Esophagus muscularis mucosa (tissue), 3 donors: ENCODE measurements around the gene SALL1.

Experiments used
- CTCF ChIP-seq, 3 experiments: fragments of 200-600 bp in 2 of 3; fragments of 450-650 bp in 1 of 3; sonication (generic) in 2 of 3; IDR thresholded peaks; one replicate each; pipeline ENCODE4 v1.5.1; 2017 to 2019; ENCODE audit warnings: antibody characterized with exemption in 3 of 3, mild to moderate bottlenecking in 2 of 3, moderate library complexity in 1 of 3
- POLR2A ChIP-seq: fragments of 450-650 bp; IDR thresholded peaks from one replicate; pipeline ENCODE4 v1.6.1; 2017; ENCODE audit warnings: antibody characterized with exemption, moderate library complexity, mild to moderate bottlenecking, low read depth

- TF ChIP-seq POLR2A (no peak), CTCF (IDR thresholded peaks at IDR 0.05) (no peak)
These were observed 40.3 kb downstream of the SALL1 start for GRCh38 chr16:51110700-51111157.
